K562 (cell line): ENCODE results near the gene MYEF2. TPM values are rescaled to one million over a fixed set of nuclear protein-coding genes. Genes with fewer than 3 reads are reported as not detected.

Experiments
- ATAC-seq: fragments of 200-7000 bp; cut with Tn5 transposase; 3 replicates; pipeline ENCODE4 v1.9.1; 2020; ENCODE audit warnings: moderate library complexity
- BruUV-seq: library from RNA; stranded (reverse); fragments of 400-500 nt; replicated peaks from 2 replicates; lab custom pipeline; 2021; lab: Mats Ljungman, UMichigan
- CTCF ChIA-PET: fragments of 300-600 bp; formaldehyde crosslinking; extraction: SDS; loops from one replicate; lab custom pipeline; 2021; ENCODE audit warnings: low intra/inter-chr PET ratio; lab: Yijun Ruan, JAX
- POLR2A ChIA-PET: fragments of 300-600, 350-650 bp; sonication (Branson Sonifier 250); formaldehyde crosslinking; extraction: SDS; loops from one replicate; lab custom pipeline; 2021; ENCODE audit warnings: antibody characterized with exemption, inconsistent platforms; lab: Yijun Ruan, JAX
- DNase-seq, 4 experiments: peaks; one replicate each; pipeline versions ENCODE4 v3.0.0 to v3.0.0-alpha.2; 2011 to 2018; ENCODE audit warnings: low spot score in 3 of 4, mixed read lengths in 3 of 4; ENCODE audit errors: extremely low read depth in 1 of 4
- FAIRE-seq: peaks from 2 replicates; lab custom pipeline; 2011; peaks lifted over from hg19 to GRCh38; lab: Jason Lieb, UNC
- H2AFZ ChIP-seq: 2 replicates; pipeline ENCODE4 v1.6.0; 2011; ENCODE audit warnings: low read depth, low read length, control low read depth, inconsistent platforms
- H3K27ac ChIP-seq: fragments of 200-600 bp; 3 replicates; pipeline ENCODE4 v1.8.0; 2011; ENCODE audit warnings: low read depth, mild to moderate bottlenecking, control low read depth, inconsistent platforms, low read length, moderate library complexity, mixed read lengths; ENCODE audit errors: extremely low read depth
- H3K27me3 ChIP-seq, 2 experiments: fragments of 300-600 bp in 1 of 2; 2 replicates in 1 of 2; 3 replicates in 1 of 2; pipeline versions ENCODE4 v1.6.0 to v1.8.0; 2011; ENCODE audit warnings: inconsistent platforms in 2 of 2, low read length in 2 of 2, mild to moderate bottlenecking in 1 of 2, mixed read lengths in 1 of 2, moderate library complexity in 1 of 2; ENCODE audit not compliant: control insufficient read depth in 2 of 2, insufficient read depth in 2 of 2
- H3K36me3 ChIP-seq: fragments of 300-600 bp; 3 replicates; pipeline ENCODE4 v1.8.0; 2011; ENCODE audit warnings: mild to moderate bottlenecking, low read length, inconsistent platforms; ENCODE audit not compliant: control insufficient read depth, insufficient read depth
- H3K4me1 ChIP-seq, 2 experiments: fragments of 200-600 bp in 1 of 2; replicated peaks in 1 of 2; 2 replicates in 1 of 2; 3 replicates in 1 of 2; pipeline versions ENCODE4 v1.5.1 to v1.8.0; 2011; ENCODE audit warnings: inconsistent platforms in 2 of 2, low read length in 2 of 2, mild to moderate bottlenecking in 1 of 2, mixed read lengths in 1 of 2, moderate library complexity in 1 of 2; ENCODE audit not compliant: control insufficient read depth in 2 of 2, insufficient read depth in 2 of 2
- H3K4me2 ChIP-seq: 2 replicates; pipeline ENCODE4 v1.6.1; 2011; ENCODE audit warnings: low read length, control low read depth, inconsistent platforms, mixed read lengths; ENCODE audit not compliant: insufficient read depth
- H3K4me3 ChIP-seq: fragments of 200-600 bp; sonication (generic), shearing (Covaris generic); 2 replicates; pipeline ENCODE4 v1.5.1; 2016; ENCODE audit warnings: control low read depth, inconsistent platforms
- H3K79me2 ChIP-seq: fragments of 200-600 bp; 3 replicates; pipeline ENCODE4 v1.8.0; 2011; ENCODE audit warnings: low read length, inconsistent platforms; ENCODE audit not compliant: control insufficient read depth, insufficient read depth
- H3K9ac ChIP-seq, 2 experiments: 2 replicates each; pipeline versions ENCODE4 v1.6.0 to v1.6.1; 2011; ENCODE audit warnings: low read depth in 2 of 2, low read length in 2 of 2, control low read depth in 1 of 2, inconsistent platforms in 1 of 2, mild to moderate bottlenecking in 1 of 2, mixed read lengths in 1 of 2; ENCODE audit not compliant: insufficient read depth in 1 of 2
- H3K9me1 ChIP-seq: one replicate; pipeline ENCODE4 v1.6.0; 2011; ENCODE audit warnings: inconsistent platforms, mild to moderate bottlenecking, low read length, moderate library complexity; ENCODE audit not compliant: control insufficient read depth, insufficient read depth
- H3K9me3 ChIP-seq: replicated peaks from 2 replicates; pipeline ENCODE4 v1.5.1; 2011; ENCODE audit warnings: low read depth, low read length, inconsistent platforms; ENCODE audit not compliant: control insufficient read depth, insufficient read depth
- H4K20me1 ChIP-seq: replicated peaks from 2 replicates; pipeline ENCODE4 v1.6.1; 2011; ENCODE audit warnings: low read length, inconsistent platforms, mixed read lengths; ENCODE audit not compliant: control insufficient read depth, insufficient read depth
- HNRNPL ChIP-seq: fragments of 200-400 bp; formaldehyde crosslinking; IDR thresholded peaks from 2 replicates; pipeline ENCODE4 v1.6.1; 2017; ENCODE audit warnings: low read depth, mild to moderate bottlenecking, low read length
- MLX ChIP-seq, 2 experiments: fragments of 450-650 bp in 1 of 2; sonication (generic) in 1 of 2; formaldehyde crosslinking; conservative IDR thresholded peaks; 2 replicates each; pipeline versions ENCODE4 v1.4.0 to v1.8.1; 2020 to 2022; ENCODE audit warnings: mild to moderate bottlenecking in 1 of 2, missing genetic modification reagents in 1 of 2
- POLR2AphosphoS5 ChIP-seq: IDR thresholded peaks from 2 replicates; pipeline ENCODE4 v1.6.1; 2011; ENCODE audit warnings: mild to moderate bottlenecking, low read depth, low read length, moderate library complexity; ENCODE audit not compliant: control insufficient read depth, insufficient read depth
- SOX6 ChIP-seq: fragments of 450-650 bp; IDR thresholded peaks from 2 replicates; pipeline ENCODE4 v1.6.1; 2014; ENCODE audit warnings: mild to moderate bottlenecking
- SP2 ChIP-seq: IDR thresholded peaks from 2 replicates; pipeline ENCODE4 v1.6.1; 2011; ENCODE audit warnings: mild to moderate bottlenecking, low read depth, low read length, moderate library complexity; ENCODE audit not compliant: poor library complexity, severe bottlenecking; ENCODE audit errors: extremely low read depth
- TAF15 ChIP-seq: fragments of 200-400 bp; formaldehyde crosslinking; IDR thresholded peaks from 2 replicates; pipeline ENCODE4 v1.6.1; 2017; ENCODE audit warnings: mild to moderate bottlenecking, low read depth, low read length, moderate library complexity
- TARDBP ChIP-seq: fragments of 450-650 bp; IDR thresholded peaks from 2 replicates; pipeline ENCODE4 v1.6.1; 2016
- TRIM28 ChIP-seq: fragments of 450-650 bp; IDR thresholded peaks from 2 replicates; pipeline ENCODE4 v1.6.1; 2017
- ZNF655 ChIP-seq: fragments of 250-450 bp; sonication (Bioruptor Pico); IDR thresholded peaks from 2 replicates; pipeline ENCODE4 v1.5.0; 2021
- WGBS: fragments of 100-300 bp; shearing (Covaris generic); methylation state at CpG from one replicate; pipeline ENCODE4 v1.1.6; 2016; ENCODE audit warnings: low coverage, mixed read lengths; ENCODE audit not compliant: insufficient coverage; ENCODE audit errors: missing lambda C conversion rate; 5-methylcytosine and 5-hydroxymethylcytosine counted together
- in situ Hi-C: fragments of 300-500 bp; cut with MboI; formaldehyde crosslinking; loops from 4 replicates; pipeline ENCODE4 v1.15.0; 2018; ENCODE audit warnings: inconsistent platforms, mixed read lengths
- intact Hi-C: fragments of 100-400 bp; cut with micrococcal nuclease; formaldehyde crosslinking; loops from 2 replicates; pipeline ENCODE4 v1.14.2; 2022
- polyA plus RNA-seq, 8 experiments: library from polyadenylated mRNA; depleted of rRNA in 4 of 8; stranded (reverse) in 5 of 8; unstranded in 3 of 8; fragments of >200 nt; fragmentation: Nextera tagmentation in 2 of 8; fragmentation: Illumina TruSeq in 1 of 8; extraction: Ambion mirVana in 2 of 8; extraction: Trizol in 1 of 8; gene quantifications; 2 replicates each; pipeline versions ENCODE4 v1.2.1 to v1.2.3, GENCODE V29; 2011 to 2014; ENCODE audit warnings: inconsistent platforms in 1 of 8, missing spikeins in 1 of 8
- total RNA-seq, 7 experiments: library from RNA; depleted of rRNA in 6 of 7; stranded (reverse); fragments of >200 nt in 6 of 7; fragmentation: Illumina TruSeq in 2 of 7; extraction: Trizol in 2 of 7; gene quantifications; 2 replicates each; pipeline versions ENCODE4 v1.2.1 to v1.2.3, GENCODE V29; 2011 to 2021; ENCODE audit warnings: low replicate concordance in 1 of 7
- TF ChIP-seq, protein P1 (sequence below): fragments of 250-450 bp; sonication (Bioruptor Pico); IDR thresholded peaks from 2 replicates; pipeline ENCODE4 v1.4.0; 2020; ENCODE audit warnings: mild to moderate bottlenecking

The MYEF2 gene
- total and polyA plus RNA-seq, 9 of the 15 experiments (the other 6 are each of a cell fraction or from before 2014, with no cell fraction given) = 0.03 to 0.82 (median 0.19) TPM

- POLR2A ChIA-PET = no interaction called here
- Histone ChIP-seq H3K4me3 (no peak overlapping the region), H3K27ac (no peak overlapping the region), H3K79me2 (no peaks in the 10 kb centered on the region), H3K9me3 (no peaks in the 10 kb centered on the region), H3K9ac (no peak overlapping the region), H3K4me1 (peaks cover 0 to 6% of the 10 kb centered on the region in 2 experiments; a peak in 2 of 5 replicates), H2AFZ (no peak overlapping the region), H3K36me3 (no peaks in the 10 kb centered on the region), H3K27me3 (no peaks in the 10 kb centered on the region), H4K20me1 (no peaks in the 10 kb centered on the region)
- intact Hi-C loops (no loop called here), in situ Hi-C loops (no loop called here)
- DNase-seq = no peak
- no TSS peak for BruUV-seq
- 0% methylated on average over 2 of the region's 2 CpGs for WGBS
- TF ChIP-seq HNRNPL (no peak), TARDBP (no peak), MLX (CRISPR knock-in tag; conservative IDR thresholded peaks at IDR 0.05) (no peak), TAF15 (no peak), ZNF655 (no peak), TRIM28 (no peak), SOX6 (no peak), SP2 (no peak), POLR2AphosphoS5 (no peak)
- TF ChIP-seq, protein P1, sequence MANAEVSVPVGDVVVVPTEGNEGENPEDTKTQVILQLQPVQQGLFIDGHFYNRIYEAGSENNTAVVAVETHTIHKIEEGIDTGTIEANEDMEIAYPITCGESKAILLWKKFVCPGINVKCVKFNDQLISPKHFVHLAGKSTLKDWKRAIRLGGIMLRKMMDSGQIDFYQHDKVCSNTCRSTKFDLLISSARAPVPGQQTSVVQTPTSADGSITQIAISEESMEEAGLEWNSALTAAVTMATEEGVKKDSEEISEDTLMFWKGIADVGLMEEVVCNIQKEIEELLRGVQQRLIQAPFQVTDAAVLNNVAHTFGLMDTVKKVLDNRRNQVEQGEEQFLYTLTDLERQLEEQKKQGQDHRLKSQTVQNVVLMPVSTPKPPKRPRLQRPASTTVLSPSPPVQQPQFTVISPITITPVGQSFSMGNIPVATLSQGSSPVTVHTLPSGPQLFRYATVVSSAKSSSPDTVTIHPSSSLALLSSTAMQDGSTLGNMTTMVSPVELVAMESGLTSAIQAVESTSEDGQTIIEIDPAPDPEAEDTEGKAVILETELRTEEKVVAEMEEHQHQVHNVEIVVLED = no peak
- TF ChIP-seq, all 486 proteins: peak for 0
- CTCF ChIA-PET = no interaction called here
- H3K9me1 ChIP-seq = no peaks in the 10 kb centered on the region
- no peak overlapping the region for H3K4me2 ChIP-seq
- FAIRE-seq = no peak
- no peak for ATAC-seq
These were observed 1.1 kb downstream of the MYEF2 start for GRCh38 chr15:48176957-48177356.
